ENCODE results near the gene RAB11B. TPM values are rescaled to one million over a fixed set of nuclear protein-coding genes. Genes with fewer than 3 reads are reported as not detected.

Gene RAB11B
- total and polyA plus RNA-seq, 2 of the 13 experiments (the other 11 are each of a cell fraction or from before 2014, with no cell fraction given): 6.0 to 28.4 TPM

- intact Hi-C loops (cut with micrococcal nuclease; ENCODE audit: unreplicated experiment): loop anchor here (10.0 kb wide), 1 partner anchor 93 kb away; the partner anchor contains the start of gene HNRNPM
- H2AFZ ChIP-seq (ENCODE audit: low read length): no peak overlapping the region
- TF ChIP-seq ZBTB26 (CRISPR knock-in tag; IDR thresholded peaks at IDR 0.05; ENCODE audit: borderline replicate concordance) (no peak), GPN1 (CRISPR knock-in tag; IDR thresholded peaks at IDR 0.05; ENCODE audit: borderline replicate concordance) (no peak), ZNF512 (CRISPR knock-in tag; IDR thresholded peaks at IDR 0.05) (peak; percentile 92; the same call in 1 of the 2 replicates), ATF5 (CRISPR knock-in tag; IDR thresholded peaks at IDR 0.05; ENCODE audit: low read depth) (no peak), CBX1 (IDR thresholded peaks at IDR 0.05; ENCODE audit: low read depth) (no peak), GLI4 (CRISPR knock-in tag; IDR thresholded peaks at IDR 0.05; ENCODE audit: borderline replicate concordance) (no peak), ZNF749 (CRISPR knock-in tag; IDR thresholded peaks at IDR 0.05; ENCODE audit: borderline replicate concordance) (no peak), FOXO4 (CRISPR knock-in tag; conservative IDR thresholded peaks at IDR 0.05) (no peak), ZNF362 (CRISPR knock-in tag; IDR thresholded peaks at IDR 0.05; ENCODE audit: borderline replicate concordance) (peak; percentile 45; the same call in 1 of the 2 replicates), SOX6 (IDR thresholded peaks at IDR 0.05) (no peak), SOX6 (CRISPR knock-in tag; IDR thresholded peaks at IDR 0.05) (0 out of 2 replicates have a peak, but pooled peaks have one; percentile 18), ZNF280D (CRISPR knock-in tag; IDR thresholded peaks at IDR 0.05) (no peak), ZNF549 (CRISPR knock-in tag; IDR thresholded peaks at IDR 0.05) (no peak)
These were observed 37.9 kb upstream of the RAB11B start for GRCh38 chr19:8352134-8352827.

More at GRCh38 chr19:8352134-8352827, 37.9 kb upstream of the RAB11B start:
- no peak for FAIRE-seq
- H3K4me2 ChIP-seq (ENCODE audit: low read depth, low read length): peak overlapping the region; percentile 64
- H3K27ac ChIP-seq (ENCODE audit: extremely low read length, insufficient read depth, low read length): no peak overlapping the region
- H3K79me2 ChIP-seq (ENCODE audit: insufficient read depth, low read length): no peaks in the 10 kb centered on the region
- WGBS (ENCODE audit: low lambda C conversion rate): 15% methylated on average over 10 of the region's 10 CpGs
- H3K4me1 ChIP-seq (ENCODE audit: insufficient read depth, low read length): peaks cover 69% of the 10 kb centered on the region
- BruUV-seq (replicated peaks): no TSS peak
- no peaks in the 10 kb centered on the region for H3K27me3 ChIP-seq (ENCODE audit: control insufficient read depth in 1 of 2, insufficient read depth in 2 of 2, low read length in 2 of 2)
- in situ Hi-C loops (cut with HindIII; ENCODE audit: extremely low pct_ligation_motif_present, low pct_unique_long_range_greater_than_20kb): loop anchor here (5.0 kb wide), 1 partner anchor 45 kb away; no protein-coding TSS in a partner anchor
- no peak for DNase-seq (ENCODE audit: low spot score)
- ATAC-seq: no peak
- H3K4me3 ChIP-seq (replicated peaks in 1 of 3; ENCODE audit: insufficient read depth in 1 of 3, low read depth in 2 of 3, low read length in 3 of 3): peak overlapping the region in 1 of 3 experiments; percentile 38; a peak in 1 of 6 replicates
- no peaks in the 10 kb centered on the region for H4K20me1 ChIP-seq (ENCODE audit: insufficient read depth, low read length)
- H3K9me3 ChIP-seq (ENCODE audit: low read length): no peaks in the 10 kb centered on the region
- H3K9ac ChIP-seq (ENCODE audit: insufficient read depth, low read depth, low read length): no peak overlapping the region
- CTCF ChIA-PET (ENCODE audit: low intra/inter-chr PET ratio, low total read pairs): interaction anchor here (4.7 kb wide), 1 partner anchor 44 kb away, joined by 35 read pairs; no protein-coding TSS in a partner anchor
- no peaks in the 10 kb centered on the region for H3K36me3 ChIP-seq (replicated peaks in 1 of 2; ENCODE audit: control insufficient read depth in 1 of 2, insufficient read depth in 2 of 2, low read length in 2 of 2)
- POLR2A ChIA-PET: interaction anchor here (1.0 to 2.4 kb wide), 6 partner anchors 12 to 97 kb away, joined by 3 to 6 read pairs (median 4); partner anchors contain the start of gene RAB11B
